Transverse colon (tissue), 4 donors: ENCODE measurements around the gene ABCA4. TPM values are rescaled to one million over a fixed set of nuclear protein-coding genes. Genes with fewer than 3 reads are reported as not detected.

Experiments used
- DNase-seq: peaks from one replicate; pipeline ENCODE4 v3.0.0-alpha.2; 2019
- H3K27ac ChIP-seq, 4 donors: fragments of 200-600 bp; sonication (generic); 2 replicates each; pipeline ENCODE4 v1.5.1; 2016 to 2018; ENCODE audit warnings: inconsistent platforms in 4 of 4
- H3K27me3 ChIP-seq: fragments of 200-600 bp; sonication (generic); 2 replicates; pipeline ENCODE4 v1.5.1; 2017; ENCODE audit warnings: inconsistent platforms
- H3K36me3 ChIP-seq, 4 donors: fragments of 200-600 bp; sonication (generic); 2 replicates each; pipeline ENCODE4 v1.5.1; 2017 to 2019; ENCODE audit warnings: inconsistent platforms in 4 of 4
- H3K4me1 ChIP-seq, 4 donors: fragments of 200-600 bp; sonication (generic); 2 replicates each; pipeline ENCODE4 v1.5.1; 2017 to 2020; ENCODE audit warnings: inconsistent platforms in 4 of 4
- H3K4me3 ChIP-seq, 4 donors: fragments of 200-600 bp; sonication (generic); 1 replicate in 1 of 4; 2 replicates in 3 of 4; pipeline versions ENCODE4 v1.5.1 to v1.6.1; 2017 to 2019; ENCODE audit warnings: inconsistent platforms in 4 of 4
- H3K9me3 ChIP-seq, 2 donors: fragments of 200-600 bp; sonication (generic); 2 replicates each; pipeline ENCODE4 v1.5.1; 2017 to 2019; ENCODE audit warnings: inconsistent platforms in 2 of 2
- EP300 ChIP-seq: sonication (generic); formaldehyde crosslinking; IDR thresholded peaks from one replicate; pipeline ENCODE4 v1.6.1; 2017; ENCODE audit warnings: antibody characterized with exemption, low read depth
- POLR2A ChIP-seq: fragments of 450-650 bp; IDR thresholded peaks from one replicate; pipeline ENCODE4 v1.6.1; 2016; ENCODE audit warnings: antibody characterized with exemption, mild to moderate bottlenecking, moderate library complexity
- POLR2AphosphoS5 ChIP-seq, 3 donors: sonication (generic); formaldehyde crosslinking; IDR thresholded peaks; one replicate each; pipeline ENCODE4 v1.6.1; 2016; ENCODE audit warnings: antibody characterized with exemption in 3 of 3
- WGBS, 2 donors: methylation state at CpG; one replicate each; pipeline ENCODE4 v1.1.5; 2018; ENCODE audit warnings: low coverage in 1 of 2; 5-methylcytosine and 5-hydroxymethylcytosine counted together
- in situ Hi-C, 4 donors: fragments of 200-750 bp; cut with MboI; loops; one replicate each; pipeline versions ENCODE4 v1.15.0 to v1.15.1; 2017; ENCODE audit warnings: low sequenced_read_pairs in 3 of 4, low pct_ligation_motif_present in 1 of 4, low pct_unique_long_range_greater_than_20kb in 1 of 4
- intact Hi-C: fragments of 100-400 bp; cut with DNase I; formaldehyde crosslinking; loops from one replicate; pipeline ENCODE4 v1.15.1; 2023; ENCODE audit warnings: low total_unique reads
- total RNA-seq, 4 donors: library from RNA; depleted of rRNA; stranded (reverse); fragments of >200 nt; gene quantifications; one replicate each; pipeline ENCODE4 v1.1.0, GENCODE V29; 2016
- TF ChIP-seq, protein P1 (sequence below), 5 experiments: fragments of 200-600 bp in 3 of 5; fragments of 450-650 bp in 2 of 5; sonication (generic) in 3 of 5; IDR thresholded peaks; 1 replicate in 2 of 5; 2 replicates in 3 of 5; pipeline ENCODE4 v1.5.1; 2016 to 2017; ENCODE audit warnings: antibody characterized with exemption in 5 of 5, inconsistent platforms in 3 of 5, mild to moderate bottlenecking in 2 of 5, moderate library complexity in 1 of 5

ABCA4 gene
- total RNA-seq, 4 donors from 2014 or later: 0.16 to 0.55 TPM; not detected in 2

DNA sequence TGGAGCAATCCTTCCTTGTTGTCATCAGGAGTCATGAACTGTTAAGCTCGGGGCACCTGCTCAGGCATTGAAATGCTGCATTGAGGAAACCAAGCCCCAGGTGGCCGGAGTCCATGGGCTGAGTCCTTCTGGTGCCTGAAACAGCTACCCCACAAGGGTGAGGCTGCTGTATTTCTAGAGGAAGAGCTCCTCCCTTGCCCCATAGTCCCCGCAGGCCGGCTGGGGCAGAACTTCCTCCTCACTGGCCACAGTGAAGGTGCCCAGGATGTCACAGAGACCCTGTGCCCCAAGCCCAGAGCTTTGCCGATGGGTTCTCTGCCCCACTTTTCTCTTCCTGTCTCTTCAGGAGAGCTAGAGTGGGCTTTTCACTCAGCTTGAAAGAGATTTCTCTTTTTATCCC lies 130.9 kb downstream of the ABCA4 start:
- H3K4me1 ChIP-seq: no peaks in the 10 kb centered on the region
- no peak overlapping the region for H3K27ac ChIP-seq
- TF ChIP-seq POLR2A (no peak), POLR2AphosphoS5 (IDR thresholded peaks at IDR 0.05) (no peak), EP300 (no peak)
- TF ChIP-seq, protein P1, sequence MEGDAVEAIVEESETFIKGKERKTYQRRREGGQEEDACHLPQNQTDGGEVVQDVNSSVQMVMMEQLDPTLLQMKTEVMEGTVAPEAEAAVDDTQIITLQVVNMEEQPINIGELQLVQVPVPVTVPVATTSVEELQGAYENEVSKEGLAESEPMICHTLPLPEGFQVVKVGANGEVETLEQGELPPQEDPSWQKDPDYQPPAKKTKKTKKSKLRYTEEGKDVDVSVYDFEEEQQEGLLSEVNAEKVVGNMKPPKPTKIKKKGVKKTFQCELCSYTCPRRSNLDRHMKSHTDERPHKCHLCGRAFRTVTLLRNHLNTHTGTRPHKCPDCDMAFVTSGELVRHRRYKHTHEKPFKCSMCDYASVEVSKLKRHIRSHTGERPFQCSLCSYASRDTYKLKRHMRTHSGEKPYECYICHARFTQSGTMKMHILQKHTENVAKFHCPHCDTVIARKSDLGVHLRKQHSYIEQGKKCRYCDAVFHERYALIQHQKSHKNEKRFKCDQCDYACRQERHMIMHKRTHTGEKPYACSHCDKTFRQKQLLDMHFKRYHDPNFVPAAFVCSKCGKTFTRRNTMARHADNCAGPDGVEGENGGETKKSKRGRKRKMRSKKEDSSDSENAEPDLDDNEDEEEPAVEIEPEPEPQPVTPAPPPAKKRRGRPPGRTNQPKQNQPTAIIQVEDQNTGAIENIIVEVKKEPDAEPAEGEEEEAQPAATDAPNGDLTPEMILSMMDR (IDR thresholded peaks at IDR 0.05): no peak
- intact Hi-C loops: no loop called here
- no peak overlapping the region for H3K4me3 ChIP-seq
- no peaks in the 10 kb centered on the region for H3K36me3 ChIP-seq
- H3K27me3 ChIP-seq: no peaks in the 10 kb centered on the region
- no peak for DNase-seq
- in situ Hi-C loops: no loop called here
- WGBS, 2 donors: 87 to 100% methylated on average over 1 to 5 of the region's 5 CpGs
- no peaks in the 10 kb centered on the region for H3K9me3 ChIP-seq

DNA sequence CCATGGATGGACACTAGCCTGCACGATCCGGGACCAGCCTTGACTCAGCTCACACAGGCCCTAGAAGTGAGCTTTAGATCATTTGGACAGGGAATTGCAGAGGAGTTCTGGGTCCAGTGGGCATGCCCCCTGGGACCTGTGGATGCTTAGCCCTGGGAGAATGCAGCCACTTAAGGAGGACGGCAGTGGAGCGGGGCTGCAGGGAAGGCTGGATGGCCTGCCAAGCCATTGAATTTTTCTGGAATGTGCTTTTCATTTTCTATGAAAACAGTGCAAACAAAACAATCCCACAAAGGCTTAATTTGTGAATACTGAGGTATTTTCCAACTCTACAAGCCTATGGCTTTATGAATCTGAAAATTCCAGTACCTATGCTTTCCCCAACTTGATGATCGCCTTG lies 131.3 kb downstream of the ABCA4 start:
- in situ Hi-C loops: no loop called here
- TF ChIP-seq POLR2AphosphoS5 (IDR thresholded peaks at IDR 0.05) (no peak), POLR2A (no peak), EP300 (no peak)
- TF ChIP-seq, protein P1 (IDR thresholded peaks at IDR 0.05): no peak
- Histone ChIP-seq H3K4me1 (no peaks in the 10 kb centered on the region), H3K4me3 (no peak overlapping the region), H3K36me3 (no peaks in the 10 kb centered on the region), H3K9me3 (no peaks in the 10 kb centered on the region), H3K27me3 (no peaks in the 10 kb centered on the region), H3K27ac (no peak overlapping the region)
- DNase-seq: no peak
- WGBS, 2 donors: 89 to 100% methylated on average over 1 to 5 of the region's 5 CpGs
- intact Hi-C loops: no loop called here

DNA sequence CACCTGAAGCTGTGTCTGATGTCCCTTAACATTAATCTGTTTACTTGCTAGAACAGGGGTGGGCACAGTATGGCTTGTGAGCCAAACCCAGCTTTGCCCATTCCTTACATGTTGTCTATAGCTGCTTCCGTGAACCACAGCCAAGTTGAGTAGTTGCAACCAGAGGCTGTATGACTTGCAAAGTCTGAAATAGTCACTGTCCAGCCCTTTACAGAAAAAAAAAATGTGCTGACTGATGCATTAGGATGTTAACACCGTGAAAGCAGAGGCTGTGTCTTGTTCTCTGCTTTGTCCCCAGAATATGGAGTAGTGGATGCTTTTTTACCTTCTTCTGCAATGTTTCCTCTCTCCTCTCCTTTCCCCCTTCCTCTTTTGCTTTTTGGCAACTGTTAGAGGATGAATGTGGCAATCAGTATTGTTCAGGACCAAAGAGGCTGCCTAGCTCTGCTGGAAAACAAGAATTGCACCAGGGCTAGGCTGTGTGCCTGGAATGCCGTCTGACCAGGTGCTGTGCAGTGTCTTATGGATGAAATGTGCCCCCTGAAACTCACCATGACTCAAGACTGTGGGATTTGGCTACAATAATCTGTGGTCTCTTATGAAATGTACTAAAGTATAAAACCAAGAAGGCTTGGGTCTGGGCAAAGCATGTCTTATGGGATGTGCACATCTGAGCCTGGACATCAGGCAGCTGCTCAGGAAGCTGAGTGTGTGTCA lies 132.2 kb downstream of the ABCA4 start:
- Histone ChIP-seq H3K4me3 (no peak overlapping the region), H3K27me3 (no peaks in the 10 kb centered on the region), H3K27ac (no peak overlapping the region), H3K9me3 (no peaks in the 10 kb centered on the region), H3K36me3 (no peaks in the 10 kb centered on the region), H3K4me1 (no peaks in the 10 kb centered on the region)
- in situ Hi-C loops: no loop called here
- intact Hi-C loops: no loop called here
- TF ChIP-seq EP300: no peak
- no peak for TF ChIP-seq POLR2AphosphoS5 (IDR thresholded peaks at IDR 0.05)
- TF ChIP-seq, protein P1 (IDR thresholded peaks at IDR 0.05): no peak
- no peak for TF ChIP-seq POLR2A
- WGBS, 2 donors: 55 to 80% methylated on average over 2 to 3 of the region's 3 CpGs
- DNase-seq: no peak

DNA sequence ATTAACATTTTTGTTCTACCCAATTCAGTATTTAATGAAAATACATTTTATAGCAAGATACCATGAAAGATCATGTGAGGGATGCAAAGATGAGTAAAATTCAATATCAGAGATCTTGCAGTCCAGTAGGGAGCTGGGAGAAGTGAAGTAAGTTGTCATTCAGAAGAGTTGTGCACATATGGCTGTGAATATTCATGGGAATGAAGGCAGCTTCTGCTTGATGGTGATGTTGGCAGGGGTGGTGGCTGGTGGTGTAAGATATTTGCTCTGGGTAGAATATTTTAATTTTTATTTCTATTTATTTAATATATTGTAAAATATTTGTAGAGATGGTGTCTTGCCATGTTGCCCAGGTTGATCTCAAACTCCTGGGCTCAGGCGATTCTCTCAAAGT lies 139.7 kb downstream of the ABCA4 start:
- Histone ChIP-seq H3K27me3 (no peaks in the 10 kb centered on the region), H3K27ac (peak overlapping the region in 1 of 4 donors; percentile 56), H3K4me1 (peaks cover 3 to 17% (median 5%) of the 10 kb centered on the region in 4 donors), H3K36me3 (no peaks in the 10 kb centered on the region), H3K4me3 (no peak overlapping the region), H3K9me3 (no peaks in the 10 kb centered on the region)
- in situ Hi-C loops: no loop called here
- intact Hi-C loops: no loop called here
- DNase-seq: no peak
- 93 to 97% methylated on average over 1 of the region's 1 CpG for WGBS, 2 donors
- TF ChIP-seq POLR2A (no peak), EP300 (no peak), POLR2AphosphoS5 (IDR thresholded peaks at IDR 0.05) (no peak)
- TF ChIP-seq, protein P1 (IDR thresholded peaks at IDR 0.05): no peak
